ENCODE results near the gene MCU. TPM values are rescaled to one million over a fixed set of nuclear protein-coding genes. Genes with fewer than 3 reads are reported as not detected.

Gene MCU
- polyA plus RNA-seq, 1 of the 3 experiments (the other 2 are of a cell fraction), result 20.6 TPM

DNA sequence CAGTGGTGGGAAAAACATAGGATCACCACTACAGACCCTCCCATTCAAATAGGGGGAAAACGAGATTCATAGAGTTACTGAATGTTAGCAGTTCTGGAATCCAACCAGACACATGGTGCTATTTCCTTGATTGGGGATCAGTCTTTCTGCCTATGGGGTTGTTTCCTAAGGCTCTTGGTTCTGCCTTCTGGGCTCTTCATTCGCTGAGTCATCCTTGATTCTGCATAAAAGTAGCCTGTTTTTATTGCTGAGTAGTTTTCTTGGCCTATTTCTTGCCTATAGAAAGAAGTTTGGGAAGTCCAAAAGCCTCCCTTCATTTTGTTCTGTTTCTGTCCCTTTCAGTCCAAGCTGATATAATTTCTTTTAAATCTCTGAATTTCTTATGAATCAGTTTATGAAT is 102.3 kb downstream of the MCU start:
- Histone ChIP-seq H3K27ac (ENCODE audit: low read depth in 2 of 2, low read length in 1 of 2) (no peak overlapping the region), H3K79me2 (ENCODE audit: insufficient read depth) (peaks cover 16% of the 10 kb centered on the region; the same call in 1 of the 2 replicates), H3F3A (replicated peaks; ENCODE audit: insufficient read depth) (peaks cover 12% of the 10 kb centered on the region), H3K9me3 (no peaks in the 10 kb centered on the region), H3K9ac (no peak overlapping the region), H3K4me2 (no peak overlapping the region), H3K4me3 (ENCODE audit: low read depth in 2 of 2, low read length in 1 of 2) (no peak overlapping the region), H3K27me3 (ENCODE audit: insufficient read depth) (no peaks in the 10 kb centered on the region), H3K4me1 (ENCODE audit: control insufficient read depth in 1 of 2, insufficient read depth in 2 of 2, low read depth in 1 of 2, low read length in 1 of 2) (no peaks in the 10 kb centered on the region; a peak in 2 of 4 replicates), H2AFZ (ENCODE audit: low read depth) (no peak overlapping the region), H3K36me3 (replicated peaks in 1 of 2; ENCODE audit: control insufficient read depth in 1 of 2, insufficient read depth in 2 of 2, low read length in 1 of 2) (no peaks in the 10 kb centered on the region), H4K20me1 (ENCODE audit: insufficient read depth) (peaks cover 3% of the 10 kb centered on the region; the same call in 1 of the 2 replicates), H3K9me2 (no peaks in the 10 kb centered on the region)
- POLR2A ChIA-PET, result no interaction called here
- no peak for TF ChIP-seq EZH2phosphoT487 (IDR thresholded peaks at IDR 0.05; ENCODE audit: borderline replicate concordance, low read depth)
- no peak for TF ChIP-seq EP300 (IDR thresholded peaks at IDR 0.05; ENCODE audit: borderline replicate concordance in 1 of 2, low read depth in 1 of 2, low read length in 1 of 2)
- no peak for TF ChIP-seq RAD21 (IDR thresholded peaks at IDR 0.05; ENCODE audit: low read length)
- TF ChIP-seq TCF12 (IDR thresholded peaks at IDR 0.05), result no peak
- TF ChIP-seq FOXJ3 (CRISPR knock-in tag; IDR thresholded peaks at IDR 0.05), result no peak
- no peak for TF ChIP-seq NFIC (IDR thresholded peaks at IDR 0.05; ENCODE audit: borderline replicate concordance)
- TF ChIP-seq FOXM1 (IDR thresholded peaks at IDR 0.05; ENCODE audit: low read depth), result no peak
- TF ChIP-seq, protein P1, sequence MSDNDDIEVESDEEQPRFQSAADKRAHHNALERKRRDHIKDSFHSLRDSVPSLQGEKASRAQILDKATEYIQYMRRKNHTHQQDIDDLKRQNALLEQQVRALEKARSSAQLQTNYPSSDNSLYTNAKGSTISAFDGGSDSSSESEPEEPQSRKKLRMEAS (IDR thresholded peaks at IDR 0.05; ENCODE audit: low read depth), result no peak
- TF ChIP-seq RFX5 (IDR thresholded peaks at IDR 0.05; ENCODE audit: low read length), result no peak
- no peak for TF ChIP-seq MEF2A (IDR thresholded peaks at IDR 0.05; ENCODE audit: borderline replicate concordance, low read depth)
- TF ChIP-seq JUND (IDR thresholded peaks at IDR 0.05), result no peak
- TF ChIP-seq RCOR1 (IDR thresholded peaks at IDR 0.05; ENCODE audit: low read length), result no peak
- no peak for TF ChIP-seq SMC3 (IDR thresholded peaks at IDR 0.05; ENCODE audit: low read depth, low read length)
- TF ChIP-seq, protein P2, sequence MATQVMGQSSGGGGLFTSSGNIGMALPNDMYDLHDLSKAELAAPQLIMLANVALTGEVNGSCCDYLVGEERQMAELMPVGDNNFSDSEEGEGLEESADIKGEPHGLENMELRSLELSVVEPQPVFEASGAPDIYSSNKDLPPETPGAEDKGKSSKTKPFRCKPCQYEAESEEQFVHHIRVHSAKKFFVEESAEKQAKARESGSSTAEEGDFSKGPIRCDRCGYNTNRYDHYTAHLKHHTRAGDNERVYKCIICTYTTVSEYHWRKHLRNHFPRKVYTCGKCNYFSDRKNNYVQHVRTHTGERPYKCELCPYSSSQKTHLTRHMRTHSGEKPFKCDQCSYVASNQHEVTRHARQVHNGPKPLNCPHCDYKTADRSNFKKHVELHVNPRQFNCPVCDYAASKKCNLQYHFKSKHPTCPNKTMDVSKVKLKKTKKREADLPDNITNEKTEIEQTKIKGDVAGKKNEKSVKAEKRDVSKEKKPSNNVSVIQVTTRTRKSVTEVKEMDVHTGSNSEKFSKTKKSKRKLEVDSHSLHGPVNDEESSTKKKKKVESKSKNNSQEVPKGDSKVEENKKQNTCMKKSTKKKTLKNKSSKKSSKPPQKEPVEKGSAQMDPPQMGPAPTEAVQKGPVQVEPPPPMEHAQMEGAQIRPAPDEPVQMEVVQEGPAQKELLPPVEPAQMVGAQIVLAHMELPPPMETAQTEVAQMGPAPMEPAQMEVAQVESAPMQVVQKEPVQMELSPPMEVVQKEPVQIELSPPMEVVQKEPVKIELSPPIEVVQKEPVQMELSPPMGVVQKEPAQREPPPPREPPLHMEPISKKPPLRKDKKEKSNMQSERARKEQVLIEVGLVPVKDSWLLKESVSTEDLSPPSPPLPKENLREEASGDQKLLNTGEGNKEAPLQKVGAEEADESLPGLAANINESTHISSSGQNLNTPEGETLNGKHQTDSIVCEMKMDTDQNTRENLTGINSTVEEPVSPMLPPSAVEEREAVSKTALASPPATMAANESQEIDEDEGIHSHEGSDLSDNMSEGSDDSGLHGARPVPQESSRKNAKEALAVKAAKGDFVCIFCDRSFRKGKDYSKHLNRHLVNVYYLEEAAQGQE (IDR thresholded peaks at IDR 0.05; ENCODE audit: low read depth, low read length), result no peak
- no peak for TF ChIP-seq GABPA (IDR thresholded peaks at IDR 0.05; ENCODE audit: low read depth)
- TF ChIP-seq, protein P3, sequence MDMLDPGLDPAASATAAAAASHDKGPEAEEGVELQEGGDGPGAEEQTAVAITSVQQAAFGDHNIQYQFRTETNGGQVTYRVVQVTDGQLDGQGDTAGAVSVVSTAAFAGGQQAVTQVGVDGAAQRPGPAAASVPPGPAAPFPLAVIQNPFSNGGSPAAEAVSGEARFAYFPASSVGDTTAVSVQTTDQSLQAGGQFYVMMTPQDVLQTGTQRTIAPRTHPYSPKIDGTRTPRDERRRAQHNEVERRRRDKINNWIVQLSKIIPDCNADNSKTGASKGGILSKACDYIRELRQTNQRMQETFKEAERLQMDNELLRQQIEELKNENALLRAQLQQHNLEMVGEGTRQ (IDR thresholded peaks at IDR 0.05; ENCODE audit: borderline replicate concordance, low read depth, low read length), result no peak
- no peak for TF ChIP-seq POLR2AphosphoS5 (IDR thresholded peaks at IDR 0.05; ENCODE audit: low read depth, low read length)
- TF ChIP-seq, protein P4, sequence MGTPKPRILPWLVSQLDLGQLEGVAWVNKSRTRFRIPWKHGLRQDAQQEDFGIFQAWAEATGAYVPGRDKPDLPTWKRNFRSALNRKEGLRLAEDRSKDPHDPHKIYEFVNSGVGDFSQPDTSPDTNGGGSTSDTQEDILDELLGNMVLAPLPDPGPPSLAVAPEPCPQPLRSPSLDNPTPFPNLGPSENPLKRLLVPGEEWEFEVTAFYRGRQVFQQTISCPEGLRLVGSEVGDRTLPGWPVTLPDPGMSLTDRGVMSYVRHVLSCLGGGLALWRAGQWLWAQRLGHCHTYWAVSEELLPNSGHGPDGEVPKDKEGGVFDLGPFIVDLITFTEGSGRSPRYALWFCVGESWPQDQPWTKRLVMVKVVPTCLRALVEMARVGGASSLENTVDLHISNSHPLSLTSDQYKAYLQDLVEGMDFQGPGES (IDR thresholded peaks at IDR 0.05; ENCODE audit: low read depth, low read length), result no peak
- TF ChIP-seq, protein P5, sequence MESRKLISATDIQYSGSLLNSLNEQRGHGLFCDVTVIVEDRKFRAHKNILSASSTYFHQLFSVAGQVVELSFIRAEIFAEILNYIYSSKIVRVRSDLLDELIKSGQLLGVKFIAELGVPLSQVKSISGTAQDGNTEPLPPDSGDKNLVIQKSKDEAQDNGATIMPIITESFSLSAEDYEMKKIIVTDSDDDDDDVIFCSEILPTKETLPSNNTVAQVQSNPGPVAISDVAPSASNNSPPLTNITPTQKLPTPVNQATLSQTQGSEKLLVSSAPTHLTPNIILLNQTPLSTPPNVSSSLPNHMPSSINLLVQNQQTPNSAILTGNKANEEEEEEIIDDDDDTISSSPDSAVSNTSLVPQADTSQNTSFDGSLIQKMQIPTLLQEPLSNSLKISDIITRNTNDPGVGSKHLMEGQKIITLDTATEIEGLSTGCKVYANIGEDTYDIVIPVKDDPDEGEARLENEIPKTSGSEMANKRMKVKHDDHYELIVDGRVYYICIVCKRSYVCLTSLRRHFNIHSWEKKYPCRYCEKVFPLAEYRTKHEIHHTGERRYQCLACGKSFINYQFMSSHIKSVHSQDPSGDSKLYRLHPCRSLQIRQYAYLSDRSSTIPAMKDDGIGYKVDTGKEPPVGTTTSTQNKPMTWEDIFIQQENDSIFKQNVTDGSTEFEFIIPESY (IDR thresholded peaks at IDR 0.05; ENCODE audit: borderline replicate concordance, low read depth), result no peak
- no peak for TF ChIP-seq CHD2 (IDR thresholded peaks at IDR 0.05; ENCODE audit: low read length, partially characterized antibody)
- WGBS (ENCODE audit: low lambda C conversion rate), result 75% methylated on average over 2 of the region's 2 CpGs
- DNase-seq, result no peak
- CTCF ChIA-PET, result interaction anchor here (0.9 to 1.5 kb wide), 2 partner anchors 10 to 13 kb away, joined by 3 read pairs; no protein-coding TSS in a partner anchor

Data from SK-N-SH (cell line).